K562 (cell line): Measurements from ENCODE around the gene MAPKAPK2. TPM values are rescaled to one million over a fixed set of nuclear protein-coding genes. Genes with fewer than 3 reads are reported as not detected.

ENCODE experiments used
- HMG20B ChIP-seq: fragments of 250-450 bp; sonication (Bioruptor Pico); IDR thresholded peaks from 2 replicates; pipeline ENCODE4 v1.5.0; 2021; ENCODE audit warnings: mild to moderate bottlenecking
- KAT7 ChIP-seq: sonication (generic); formaldehyde crosslinking; IDR thresholded peaks from 2 replicates; pipeline ENCODE4 v1.8.0; 2022; ENCODE audit warnings: missing genetic modification reagents, mild to moderate bottlenecking, borderline replicate concordance
- NCOA1 ChIP-seq: fragments of 450-650 bp; IDR thresholded peaks from 2 replicates; pipeline ENCODE4 v1.6.1; 2016; ENCODE audit warnings: low read depth
- NFE2 ChIP-seq: IDR thresholded peaks from 2 replicates; pipeline ENCODE4 v1.6.1; 2014; ENCODE audit warnings: antibody characterized with exemption, low read depth
- NFRKB ChIP-seq: fragments of 450-650 bp; IDR thresholded peaks from 2 replicates; pipeline ENCODE4 v1.6.1; 2016; ENCODE audit warnings: low read depth
- OTX1 ChIP-seq: fragments of 450-650 bp; formaldehyde crosslinking; IDR thresholded peaks from 2 replicates; pipeline ENCODE4 v1.4.0; 2022; ENCODE audit warnings: mild to moderate bottlenecking
- PML ChIP-seq: IDR thresholded peaks from 2 replicates; pipeline ENCODE4 v1.6.1; 2012; ENCODE audit warnings: low read length, inconsistent platforms
- POLR2G ChIP-seq: fragments of 200-400 bp; formaldehyde crosslinking; IDR thresholded peaks from 2 replicates; pipeline ENCODE4 v1.6.1; 2017; ENCODE audit warnings: low read depth, mild to moderate bottlenecking, antibody characterized with exemption, low read length, moderate library complexity
- PTTG1 ChIP-seq: fragments of 450-650 bp; IDR thresholded peaks from 2 replicates; pipeline ENCODE4 v1.6.1; 2016; ENCODE audit warnings: low read depth, mild to moderate bottlenecking, missing genetic modification characterization, missing compliant biosample characterization
- WHSC1 ChIP-seq: IDR thresholded peaks from one replicate; pipeline ENCODE4 v1.6.1; 2012; ENCODE audit warnings: low read length, control low read depth, inconsistent platforms
- ZNF324 ChIP-seq: fragments of 250-450 bp; sonication (Bioruptor Pico); IDR thresholded peaks from 2 replicates; pipeline ENCODE4 v1.4.0; 2020; ENCODE audit warnings: mild to moderate bottlenecking
- ZNF347 ChIP-seq: fragments of 450-650 bp; formaldehyde crosslinking; IDR thresholded peaks from 2 replicates; pipeline ENCODE4 v1.4.0; 2020; ENCODE audit warnings: low read depth, mild to moderate bottlenecking, moderate library complexity
- polyA plus RNA-seq, 8 experiments: library from polyadenylated mRNA; depleted of rRNA in 4 of 8; stranded (reverse) in 5 of 8; unstranded in 3 of 8; fragments of >200 nt; fragmentation: Nextera tagmentation in 2 of 8; fragmentation: Illumina TruSeq in 1 of 8; extraction: Ambion mirVana in 2 of 8; extraction: Trizol in 1 of 8; gene quantifications; 2 replicates each; pipeline versions ENCODE4 v1.2.1 to v1.2.3, GENCODE V29; 2011 to 2014; ENCODE audit warnings: inconsistent platforms in 1 of 8, missing spikeins in 1 of 8
- total RNA-seq, 7 experiments: library from RNA; depleted of rRNA in 6 of 7; stranded (reverse); fragments of >200 nt in 6 of 7; fragmentation: Illumina TruSeq in 2 of 7; extraction: Trizol in 2 of 7; gene quantifications; 2 replicates each; pipeline versions ENCODE4 v1.2.1 to v1.2.3, GENCODE V29; 2011 to 2021; ENCODE audit warnings: low replicate concordance in 1 of 7
- TF ChIP-seq, protein P1 (sequence below), 2 experiments: fragments of 450-650 bp; conservative IDR thresholded peaks; 2 replicates each; pipeline ENCODE4 v1.6.1; 2017; ENCODE audit warnings: mild to moderate bottlenecking in 2 of 2, moderate library complexity in 2 of 2
- TF ChIP-seq, protein P2 (sequence below): fragments of 200-400 bp; formaldehyde crosslinking; IDR thresholded peaks from 2 replicates; pipeline ENCODE4 v1.6.1; 2017; ENCODE audit warnings: mild to moderate bottlenecking, low read depth, low read length, moderate library complexity
- TF ChIP-seq, protein P3 (sequence below): fragments of 450-650 bp; formaldehyde crosslinking; IDR thresholded peaks from 2 replicates; pipeline ENCODE4 v1.4.0; 2022; ENCODE audit warnings: missing genetic modification characterization
- TF ChIP-seq, protein P4 (sequence below): sonication (generic); formaldehyde crosslinking; IDR thresholded peaks from 2 replicates; pipeline ENCODE4 v1.5.0; 2020; ENCODE audit warnings: missing genetic modification reagents
- TF ChIP-seq, protein P5 (sequence below): fragments of 250-450 bp; sonication (Bioruptor Pico); IDR thresholded peaks from 2 replicates; pipeline ENCODE4 v1.6.1; 2021; ENCODE audit warnings: mild to moderate bottlenecking
- TF ChIP-seq, protein P6 (sequence below): IDR thresholded peaks from 2 replicates; pipeline ENCODE4 v1.6.1; 2016; ENCODE audit warnings: missing genetic modification characterization, missing compliant biosample characterization
- TF ChIP-seq, protein P7 (sequence below): fragments of 250-450 bp; sonication (Bioruptor Pico); IDR thresholded peaks from 2 replicates; pipeline ENCODE4 v1.5.0; 2021

MAPKAPK2 gene
- total and polyA plus RNA-seq, 9 of the 15 experiments (the other 6 are each of a cell fraction or from before 2014, with no cell fraction given), result 0.63 to 94.2 (median 52.1) TPM

DNA sequence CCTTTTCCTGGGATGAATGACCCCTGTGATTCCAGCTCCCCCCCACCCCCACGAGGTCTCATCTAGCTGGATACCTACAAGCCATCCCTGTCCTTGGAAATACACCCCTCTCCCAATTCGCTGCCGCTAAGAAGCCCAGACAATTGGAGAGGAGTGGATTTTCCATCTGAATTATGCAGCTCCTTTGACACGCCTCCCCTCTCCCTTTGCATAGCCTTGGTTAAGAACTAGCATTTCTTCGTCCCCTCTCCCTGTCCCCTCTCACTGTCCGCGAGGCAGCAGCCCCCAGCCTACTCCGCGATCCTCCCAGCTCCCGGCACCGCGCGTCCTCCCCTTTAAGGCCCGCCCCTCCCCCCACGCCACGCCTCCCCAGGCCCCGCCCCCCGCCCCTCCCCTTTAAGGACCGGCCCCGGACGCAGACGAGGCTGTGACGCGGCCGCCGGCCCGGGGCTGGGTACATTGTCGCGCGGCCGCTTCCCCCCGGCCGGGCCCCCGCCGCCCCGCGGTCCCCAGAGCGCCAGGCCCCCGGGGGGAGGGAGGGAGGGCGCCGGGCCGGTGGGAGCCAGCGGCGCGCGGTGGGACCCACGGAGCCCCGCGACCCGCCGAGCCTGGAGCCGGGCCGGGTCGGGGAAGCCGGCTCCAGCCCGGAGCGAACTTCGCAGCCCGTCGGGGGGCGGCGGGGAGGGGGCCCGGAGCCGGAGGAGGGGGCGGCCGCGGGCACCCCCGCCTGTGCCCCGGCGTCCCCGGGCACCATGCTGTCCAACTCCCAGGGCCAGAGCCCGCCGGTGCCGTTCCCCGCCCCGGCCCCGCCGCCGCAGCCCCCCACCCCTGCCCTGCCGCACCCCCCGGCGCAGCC is at the start of gene MAPKAPK2 (continued):
- TF ChIP-seq, protein P1, sequence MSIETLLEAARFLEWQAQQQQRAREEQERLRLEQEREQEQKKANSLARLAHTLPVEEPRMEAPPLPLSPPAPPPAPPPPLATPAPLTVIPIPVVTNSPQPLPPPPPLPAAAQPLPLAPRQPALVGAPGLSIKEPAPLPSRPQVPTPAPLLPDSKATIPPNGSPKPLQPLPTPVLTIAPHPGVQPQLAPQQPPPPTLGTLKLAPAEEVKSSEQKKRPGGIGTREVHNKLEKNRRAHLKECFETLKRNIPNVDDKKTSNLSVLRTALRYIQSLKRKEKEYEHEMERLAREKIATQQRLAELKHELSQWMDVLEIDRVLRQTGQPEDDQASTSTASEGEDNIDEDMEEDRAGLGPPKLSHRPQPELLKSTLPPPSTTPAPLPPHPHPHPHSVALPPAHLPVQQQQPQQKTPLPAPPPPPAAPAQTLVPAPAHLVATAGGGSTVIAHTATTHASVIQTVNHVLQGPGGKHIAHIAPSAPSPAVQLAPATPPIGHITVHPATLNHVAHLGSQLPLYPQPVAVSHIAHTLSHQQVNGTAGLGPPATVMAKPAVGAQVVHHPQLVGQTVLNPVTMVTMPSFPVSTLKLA (conservative IDR thresholded peaks at IDR 0.05), result 0 out of 4 replicates have a peak, but pooled peaks of 1 of the 2 experiments have one; percentile 25
- no peak for TF ChIP-seq HMG20B
- TF ChIP-seq, protein P2, sequence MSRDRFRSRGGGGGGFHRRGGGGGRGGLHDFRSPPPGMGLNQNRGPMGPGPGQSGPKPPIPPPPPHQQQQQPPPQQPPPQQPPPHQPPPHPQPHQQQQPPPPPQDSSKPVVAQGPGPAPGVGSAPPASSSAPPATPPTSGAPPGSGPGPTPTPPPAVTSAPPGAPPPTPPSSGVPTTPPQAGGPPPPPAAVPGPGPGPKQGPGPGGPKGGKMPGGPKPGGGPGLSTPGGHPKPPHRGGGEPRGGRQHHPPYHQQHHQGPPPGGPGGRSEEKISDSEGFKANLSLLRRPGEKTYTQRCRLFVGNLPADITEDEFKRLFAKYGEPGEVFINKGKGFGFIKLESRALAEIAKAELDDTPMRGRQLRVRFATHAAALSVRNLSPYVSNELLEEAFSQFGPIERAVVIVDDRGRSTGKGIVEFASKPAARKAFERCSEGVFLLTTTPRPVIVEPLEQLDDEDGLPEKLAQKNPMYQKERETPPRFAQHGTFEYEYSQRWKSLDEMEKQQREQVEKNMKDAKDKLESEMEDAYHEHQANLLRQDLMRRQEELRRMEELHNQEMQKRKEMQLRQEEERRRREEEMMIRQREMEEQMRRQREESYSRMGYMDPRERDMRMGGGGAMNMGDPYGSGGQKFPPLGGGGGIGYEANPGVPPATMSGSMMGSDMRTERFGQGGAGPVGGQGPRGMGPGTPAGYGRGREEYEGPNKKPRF, result no peak
- no peak for TF ChIP-seq WHSC1
- TF ChIP-seq ZNF347 (CRISPR knock-in tag), result no peak
- TF ChIP-seq NFE2, result no peak
- no peak for TF ChIP-seq PML
- TF ChIP-seq PTTG1 (tag), result no peak
- TF ChIP-seq, protein P3, sequence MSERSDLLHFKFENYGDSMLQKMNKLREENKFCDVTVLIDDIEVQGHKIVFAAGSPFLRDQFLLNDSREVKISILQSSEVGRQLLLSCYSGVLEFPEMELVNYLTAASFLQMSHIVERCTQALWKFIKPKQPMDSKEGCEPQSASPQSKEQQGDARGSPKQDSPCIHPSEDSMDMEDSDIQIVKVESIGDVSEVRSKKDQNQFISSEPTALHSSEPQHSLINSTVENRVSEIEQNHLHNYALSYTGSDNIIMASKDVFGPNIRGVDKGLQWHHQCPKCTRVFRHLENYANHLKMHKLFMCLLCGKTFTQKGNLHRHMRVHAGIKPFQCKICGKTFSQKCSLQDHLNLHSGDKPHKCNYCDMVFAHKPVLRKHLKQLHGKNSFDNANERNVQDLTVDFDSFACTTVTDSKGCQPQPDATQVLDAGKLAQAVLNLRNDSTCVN (CRISPR knock-in tag), result no peak
- 0 out of 2 replicates have a peak, but pooled peaks have one; percentile 36 for TF ChIP-seq NCOA1
- TF ChIP-seq, protein P4, sequence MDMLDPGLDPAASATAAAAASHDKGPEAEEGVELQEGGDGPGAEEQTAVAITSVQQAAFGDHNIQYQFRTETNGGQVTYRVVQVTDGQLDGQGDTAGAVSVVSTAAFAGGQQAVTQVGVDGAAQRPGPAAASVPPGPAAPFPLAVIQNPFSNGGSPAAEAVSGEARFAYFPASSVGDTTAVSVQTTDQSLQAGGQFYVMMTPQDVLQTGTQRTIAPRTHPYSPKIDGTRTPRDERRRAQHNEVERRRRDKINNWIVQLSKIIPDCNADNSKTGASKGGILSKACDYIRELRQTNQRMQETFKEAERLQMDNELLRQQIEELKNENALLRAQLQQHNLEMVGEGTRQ (CRISPR knock-in tag), result no peak
- peak; percentile 73; the same call in 1 of the 2 replicates for TF ChIP-seq OTX1
- no peak for TF ChIP-seq KAT7 (CRISPR knock-in tag)
- TF ChIP-seq, protein P5, sequence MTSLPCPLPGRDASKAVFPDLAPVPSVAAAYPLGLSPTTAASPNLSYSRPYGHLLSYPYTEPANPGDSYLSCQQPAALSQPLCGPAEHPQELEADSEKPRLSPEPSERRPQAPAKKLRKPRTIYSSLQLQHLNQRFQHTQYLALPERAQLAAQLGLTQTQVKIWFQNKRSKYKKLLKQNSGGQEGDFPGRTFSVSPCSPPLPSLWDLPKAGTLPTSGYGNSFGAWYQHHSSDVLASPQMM (CRISPR knock-in tag), result no peak
- peak; percentile 73 for TF ChIP-seq POLR2G
- no peak for TF ChIP-seq ZNF324 (CRISPR knock-in tag)
- no peak for TF ChIP-seq NFRKB
- TF ChIP-seq, protein P6, sequence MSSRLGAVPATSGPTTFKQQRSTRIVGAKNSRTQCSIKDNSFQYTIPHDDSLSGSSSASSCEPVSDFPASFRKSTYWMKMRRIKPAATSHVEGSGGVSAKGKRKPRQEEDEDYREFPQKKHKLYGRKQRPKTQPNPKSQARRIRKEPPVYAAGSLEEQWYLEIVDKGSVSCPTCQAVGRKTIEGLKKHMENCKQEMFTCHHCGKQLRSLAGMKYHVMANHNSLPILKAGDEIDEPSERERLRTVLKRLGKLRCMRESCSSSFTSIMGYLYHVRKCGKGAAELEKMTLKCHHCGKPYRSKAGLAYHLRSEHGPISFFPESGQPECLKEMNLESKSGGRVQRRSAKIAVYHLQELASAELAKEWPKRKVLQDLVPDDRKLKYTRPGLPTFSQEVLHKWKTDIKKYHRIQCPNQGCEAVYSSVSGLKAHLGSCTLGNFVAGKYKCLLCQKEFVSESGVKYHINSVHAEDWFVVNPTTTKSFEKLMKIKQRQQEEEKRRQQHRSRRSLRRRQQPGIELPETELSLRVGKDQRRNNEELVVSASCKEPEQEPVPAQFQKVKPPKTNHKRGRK, result peak; percentile 71; the same call in 1 of the 2 replicates
- TF ChIP-seq, protein P7, sequence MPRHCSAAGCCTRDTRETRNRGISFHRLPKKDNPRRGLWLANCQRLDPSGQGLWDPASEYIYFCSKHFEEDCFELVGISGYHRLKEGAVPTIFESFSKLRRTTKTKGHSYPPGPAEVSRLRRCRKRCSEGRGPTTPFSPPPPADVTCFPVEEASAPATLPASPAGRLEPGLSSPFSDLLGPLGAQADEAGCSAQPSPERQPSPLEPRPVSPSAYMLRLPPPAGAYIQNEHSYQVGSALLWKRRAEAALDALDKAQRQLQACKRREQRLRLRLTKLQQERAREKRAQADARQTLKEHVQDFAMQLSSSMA (CRISPR knock-in tag), result no peak
